ENCODE data around the gene WNT4.

The WNT4 gene

GRCh38 chr1:22143065-22144033 lies at the start of gene WNT4:
Gene WNT4 (minus strand): TSS chr1:22143097. CDS start chr1:22142922, 175 bp downstream.
- peak; percentile 65 for DNase-seq

- DNase-seq: no peak
Measured at GRCh38 chr1:22190731-22191130, 47.8 kb upstream of the WNT4 start.

GRCh38 chr1:22190251-22190650 lies 47.4 kb upstream of the WNT4 start:
- no peak for DNase-seq

- DNase-seq: no peak
Measured at GRCh38 chr1:22189619-22190018, 46.7 kb upstream of the WNT4 start.

- no peak for DNase-seq
Measured at GRCh38 chr1:22188914-22189313, 46.0 kb upstream of the WNT4 start.

GRCh38 chr1:22188436-22188835 lies 45.5 kb upstream of the WNT4 start:
- no peak for DNase-seq

- DNase-seq: no peak
Measured at GRCh38 chr1:22186311-22186710, 43.4 kb upstream of the WNT4 start.

GRCh38 chr1:22184892-22185612 lies 42.2 kb upstream of the WNT4 start:
- no peak for DNase-seq

- no peak for DNase-seq
Measured at GRCh38 chr1:22184454-22184853, 41.6 kb upstream of the WNT4 start.

GRCh38 chr1:22182715-22183114 lies 39.8 kb upstream of the WNT4 start:
- no peak for DNase-seq

GRCh38 chr1:22179197-22179803 lies 36.4 kb upstream of the WNT4 start:
- DNase-seq: no peak

GRCh38 chr1:22177354-22178003 lies 34.6 kb upstream of the WNT4 start:
- DNase-seq: no peak

- DNase-seq: no peak
Measured at GRCh38 chr1:22176258-22176657, 33.4 kb upstream of the WNT4 start.

GRCh38 chr1:22174446-22175220 lies 31.7 kb upstream of the WNT4 start:
- DNase-seq: no peak

GRCh38 chr1:22171951-22172715 lies 29.2 kb upstream of the WNT4 start:
- DNase-seq: no peak

- no peak for DNase-seq
Measured at GRCh38 chr1:22169816-22170215, 26.9 kb upstream of the WNT4 start.

- no peak for DNase-seq
Measured at GRCh38 chr1:22168412-22168973, 25.6 kb upstream of the WNT4 start.

GRCh38 chr1:22166439-22166838 lies 23.5 kb upstream of the WNT4 start:
- DNase-seq: no peak

GRCh38 chr1:22164841-22165808 lies 22.2 kb upstream of the WNT4 start:
- DNase-seq: no peak

GRCh38 chr1:22163564-22163963 lies 20.7 kb upstream of the WNT4 start:
- DNase-seq: no peak

Measured in CD4-positive, alpha-beta T cell treated with Interleukin-17A for 4 hours (primary cell).